SH-SY5Y (cell line): ENCODE measurements around the gene ADAMTSL1.

ENCODE experiments used
- GATA2 ChIP-seq: IDR thresholded peaks from 2 replicates; pipeline ENCODE4 v1.6.1; 2011; ENCODE audit warnings: mild to moderate bottlenecking, low read depth, low read length
- GATA3 ChIP-seq: IDR thresholded peaks from 2 replicates; pipeline ENCODE4 v1.6.1; 2011; ENCODE audit warnings: low read depth, mild to moderate bottlenecking, low read length, moderate library complexity

DNA sequence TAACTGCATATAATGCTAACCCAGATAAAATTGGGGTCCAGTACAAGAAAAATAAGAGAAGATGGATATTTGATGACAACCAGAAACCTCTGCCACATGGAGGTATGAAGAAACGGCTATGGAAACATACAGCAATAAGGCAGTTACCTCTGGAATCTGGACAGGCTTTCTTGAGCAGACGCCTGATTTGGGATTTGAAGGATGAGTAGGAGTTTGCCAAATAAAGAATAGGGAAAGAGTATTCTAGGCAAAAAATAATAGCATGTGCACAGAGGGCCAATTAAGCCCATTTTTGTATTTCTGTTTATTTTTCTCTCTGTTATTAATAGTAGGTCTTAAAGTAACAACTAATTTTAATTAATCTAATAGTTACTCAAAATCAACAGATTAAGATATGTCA lies 144.9 kb downstream of the ADAMTSL1 start:
- TF ChIP-seq GATA3, result no peak
- TF ChIP-seq GATA2, result no peak
